K562 (cell line): ENCODE results near the gene LIN9. TPM values are rescaled to one million over a fixed set of nuclear protein-coding genes. Genes with fewer than 3 reads are reported as not detected.

Experiments used
- ATF6 ChIP-seq: sonication (generic); formaldehyde crosslinking; IDR thresholded peaks from 2 replicates; pipeline ENCODE4 v1.4.0; 2020; ENCODE audit warnings: mild to moderate bottlenecking, missing genetic modification reagents
- CTCF ChIP-seq, 3 experiments: IDR thresholded peaks in 2 of 3; conservative IDR thresholded peaks in 1 of 3; 2 replicates each; pipeline ENCODE4 v1.5.1; 2011 to 2012; ENCODE audit warnings: low read length in 3 of 3, mild to moderate bottlenecking in 3 of 3, control low read depth in 2 of 3, improper control_type of control experiment in 1 of 3, inconsistent platforms in 1 of 3, low read depth in 1 of 3, mixed read lengths in 1 of 3, moderate library complexity in 1 of 3; ENCODE audit not compliant: insufficient read depth in 2 of 3
- E2F5 ChIP-seq: sonication (generic); formaldehyde crosslinking; IDR thresholded peaks from 2 replicates; pipeline ENCODE4 v1.8.0; 2022; ENCODE audit warnings: mild to moderate bottlenecking, missing genetic modification reagents
- MED1 ChIP-seq: sonication (generic); formaldehyde crosslinking; IDR thresholded peaks from 2 replicates; pipeline ENCODE4 v1.8.1; 2023; ENCODE audit warnings: missing genetic modification reagents, borderline replicate concordance
- RB1 ChIP-seq: fragments of 450-650 bp; IDR thresholded peaks from 2 replicates; pipeline ENCODE4 v1.6.1; 2017; ENCODE audit warnings: low read depth, mild to moderate bottlenecking
- TFAP4 ChIP-seq: sonication (generic); formaldehyde crosslinking; IDR thresholded peaks from 2 replicates; pipeline ENCODE4 v1.8.0; 2022; ENCODE audit warnings: missing genetic modification reagents, mild to moderate bottlenecking, moderate library complexity, borderline replicate concordance
- THAP12 ChIP-seq: fragments of 250-450 bp; sonication (Bioruptor Pico); IDR thresholded peaks from 2 replicates; pipeline ENCODE4 v1.9.0; 2021; ENCODE audit warnings: mild to moderate bottlenecking, inconsistent platforms
- USF1 ChIP-seq: sonication (generic); formaldehyde crosslinking; IDR thresholded peaks from 2 replicates; pipeline ENCODE4 v1.9.0; 2022; ENCODE audit warnings: mild to moderate bottlenecking, missing genetic modification reagents
- ZNF311 ChIP-seq: fragments of 250-450 bp; sonication (Bioruptor Pico); IDR thresholded peaks from 2 replicates; pipeline ENCODE4 v1.4.0; 2020; ENCODE audit warnings: mild to moderate bottlenecking, moderate library complexity
- ZNF408 ChIP-seq: fragments of 250-450 bp; sonication (Bioruptor Pico); IDR thresholded peaks from 2 replicates; pipeline ENCODE4 v1.4.0; 2020; ENCODE audit warnings: low read depth, mild to moderate bottlenecking, moderate library complexity
- polyA plus RNA-seq, 8 experiments: library from polyadenylated mRNA; depleted of rRNA in 4 of 8; stranded (reverse) in 5 of 8; unstranded in 3 of 8; fragments of >200 nt; fragmentation: Nextera tagmentation in 2 of 8; fragmentation: Illumina TruSeq in 1 of 8; extraction: Ambion mirVana in 2 of 8; extraction: Trizol in 1 of 8; gene quantifications; 2 replicates each; pipeline versions ENCODE4 v1.2.1 to v1.2.3, GENCODE V29; 2011 to 2014; ENCODE audit warnings: inconsistent platforms in 1 of 8, missing spikeins in 1 of 8
- total RNA-seq, 7 experiments: library from RNA; depleted of rRNA in 6 of 7; stranded (reverse); fragments of >200 nt in 6 of 7; fragmentation: Illumina TruSeq in 2 of 7; extraction: Trizol in 2 of 7; gene quantifications; 2 replicates each; pipeline versions ENCODE4 v1.2.1 to v1.2.3, GENCODE V29; 2011 to 2021; ENCODE audit warnings: low replicate concordance in 1 of 7

LIN9 gene
- total and polyA plus RNA-seq, 9 of the 15 experiments (the other 6 are each of a cell fraction or from before 2014, with no cell fraction given): 18.8 to 33.0 (median 25.5) TPM

- TF ChIP-seq ATF6 (CRISPR knock-in tag) (peak; percentile 58; the same call in 1 of the 2 replicates), USF1 (no peak), RB1 (peak; percentile 89), TFAP4 (peak; percentile 87), ZNF408 (CRISPR knock-in tag) (no peak), THAP12 (CRISPR knock-in tag) (peak; percentile 24; the same call in 1 of the 2 replicates), E2F5 (CRISPR knock-in tag) (no peak), ZNF311 (no peak), MED1 (CRISPR knock-in tag) (no peak), CTCF (IDR thresholded peaks at IDR 0.05 in 2 of 3, conservative IDR thresholded peaks at IDR 0.05 in 1 of 3; ENCODE audit: insufficient read depth in 2 of 3, low read depth in 1 of 3, low read length in 3 of 3) (peak in 2 of 3 experiments; percentile 27 to 44; a peak in 2 of 6 replicates)
Observed at GRCh38 chr1:226186124-226187018, 122.6 kb downstream of the LIN9 start, which contains the start of gene ACBD3 (continued).
